HUES64 (cell line): ENCODE results near the gene ZNF462.

Source experiments
- H3K27ac ChIP-seq: 2 replicates; pipeline ENCODE4 v1.7.0; 2013; ENCODE audit warnings: low read depth, low read length, inconsistent platforms
- H3K27me3 ChIP-seq: 2 replicates; pipeline ENCODE4 v1.6.1; 2013; ENCODE audit warnings: mild to moderate bottlenecking, low read length; ENCODE audit not compliant: insufficient read depth
- H3K36me3 ChIP-seq: 2 replicates; pipeline ENCODE4 v1.6.1; 2013; ENCODE audit warnings: mild to moderate bottlenecking, low read length; ENCODE audit not compliant: insufficient read depth
- H3K4me1 ChIP-seq: 2 replicates; pipeline ENCODE4 v1.6.1; 2013; ENCODE audit warnings: mild to moderate bottlenecking, low read length, moderate library complexity; ENCODE audit not compliant: insufficient read depth
- H3K4me3 ChIP-seq: 2 replicates; pipeline ENCODE4 v1.5.1; 2013; ENCODE audit warnings: mild to moderate bottlenecking, low read length, moderate library complexity
- H3K9ac ChIP-seq: 2 replicates; pipeline ENCODE4 v1.6.1; 2013; ENCODE audit warnings: mild to moderate bottlenecking, low read depth, low read length
- H3K9me3 ChIP-seq: 2 replicates; pipeline ENCODE4 v1.6.1; 2013; ENCODE audit warnings: low read depth, low read length; ENCODE audit not compliant: insufficient read depth
- WGBS: fragments of 150-250, 120-280 bp; methylation state at CpG from one replicate; pipeline ENCODE4 v1.1.7; 2013; ENCODE audit warnings: missing lambda C conversion rate; 5-methylcytosine and 5-hydroxymethylcytosine counted together

ZNF462 gene

DNA sequence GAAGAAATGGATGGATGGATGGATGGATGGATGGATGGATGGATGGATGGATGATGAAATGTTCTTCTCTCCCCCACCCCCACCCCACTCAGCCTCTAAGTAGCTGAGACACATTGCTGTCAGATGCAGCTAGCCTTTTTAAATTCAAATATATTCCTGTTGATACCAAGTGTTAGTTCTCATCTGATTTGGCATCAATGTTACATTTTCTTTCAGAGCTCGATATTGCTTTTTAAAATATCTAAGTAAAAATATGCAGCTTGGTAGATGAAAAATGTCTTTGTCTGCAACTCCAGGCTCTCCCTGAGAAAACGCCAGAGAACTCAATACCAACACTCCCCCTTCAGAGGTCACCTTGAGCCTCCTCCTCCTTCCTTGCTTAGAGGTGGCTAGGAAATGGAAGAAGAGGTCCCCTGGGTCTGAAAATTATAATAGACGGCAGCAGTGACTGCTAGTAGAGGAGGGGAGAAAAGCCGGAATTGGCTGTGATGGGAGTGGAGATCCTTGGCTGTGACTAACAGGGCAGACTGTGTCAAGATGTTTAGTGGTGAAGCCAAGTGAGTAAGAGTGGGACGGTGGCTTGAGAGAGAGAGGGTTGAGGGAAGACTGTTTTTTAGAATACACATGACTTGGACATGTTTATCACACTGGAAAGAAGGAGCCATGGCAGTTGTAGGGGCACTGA, 156.0 kb downstream of the ZNF462 start:
- no peaks in the 10 kb centered on the region for H3K36me3 ChIP-seq
- H3K9ac ChIP-seq, result no peak overlapping the region
- H3K9me3 ChIP-seq, result no peaks in the 10 kb centered on the region
- 85% methylated on average over 4 of the region's 5 CpGs for WGBS
- H3K27me3 ChIP-seq, result no peaks in the 10 kb centered on the region
- no peak overlapping the region for H3K27ac ChIP-seq
- H3K4me3 ChIP-seq, result no peak overlapping the region
- peaks cover 14% of the 10 kb centered on the region for H3K4me1 ChIP-seq

DNA sequence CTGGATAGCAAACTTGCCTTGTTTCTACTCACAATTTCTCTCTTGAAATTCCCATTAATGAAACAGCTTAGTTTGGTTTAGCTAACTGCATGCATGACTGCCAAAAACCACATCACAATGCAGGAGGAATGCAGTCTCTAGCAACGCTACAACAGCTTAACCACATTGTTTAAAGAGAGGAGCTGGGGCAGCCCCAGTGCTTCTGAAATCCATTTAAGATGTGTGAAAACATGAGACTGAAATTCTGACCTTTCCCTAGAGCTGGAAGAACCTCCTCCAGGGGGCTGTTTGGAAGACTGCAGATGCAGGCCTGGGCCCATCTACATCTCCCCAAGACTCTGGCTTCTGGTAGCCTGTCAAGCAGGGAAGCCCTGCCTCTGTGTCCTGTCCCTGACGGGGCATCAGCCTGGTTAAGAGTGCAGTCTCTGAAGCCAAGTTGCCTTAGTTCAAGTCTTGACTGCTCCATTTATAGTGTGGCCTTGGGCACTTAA, 157.1 kb downstream of the ZNF462 start:
- H3K4me3 ChIP-seq, result no peak overlapping the region
- no peak overlapping the region for H3K9ac ChIP-seq
- H3K9me3 ChIP-seq, result no peaks in the 10 kb centered on the region
- WGBS, result 61% methylated on average over 2 of the region's 2 CpGs
- H3K27ac ChIP-seq, result no peak overlapping the region
- no peaks in the 10 kb centered on the region for H3K27me3 ChIP-seq
- H3K4me1 ChIP-seq, result peaks cover 14% of the 10 kb centered on the region
- no peaks in the 10 kb centered on the region for H3K36me3 ChIP-seq

DNA sequence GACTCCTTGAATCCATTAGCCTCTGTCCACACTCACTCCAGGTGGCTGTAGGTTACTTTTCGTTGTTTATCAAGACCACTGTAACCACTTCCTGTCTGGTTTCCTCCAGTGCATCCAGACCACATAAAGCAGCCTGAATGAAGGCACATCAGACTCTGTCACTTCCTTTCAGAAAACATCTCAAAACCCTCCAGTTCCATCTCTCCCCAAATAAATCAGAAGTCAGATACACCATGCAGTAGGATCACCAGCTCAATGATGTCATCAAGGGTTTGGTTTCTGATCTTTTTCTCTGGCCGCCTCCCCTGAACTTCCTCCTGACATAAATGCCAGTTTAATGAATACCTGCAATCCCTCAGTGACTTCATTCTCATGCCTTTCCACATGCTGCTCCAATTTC, 161.2 kb downstream of the ZNF462 start:
- WGBS, result 92% methylated on average over 2 of the region's 2 CpGs
- H3K27me3 ChIP-seq, result no peaks in the 10 kb centered on the region
- H3K27ac ChIP-seq, result no peak overlapping the region
- H3K9me3 ChIP-seq, result peaks cover 10% of the 10 kb centered on the region
- H3K9ac ChIP-seq, result no peak overlapping the region
- H3K4me1 ChIP-seq, result peaks cover 13% of the 10 kb centered on the region
- H3K4me3 ChIP-seq, result no peak overlapping the region
- H3K36me3 ChIP-seq, result no peaks in the 10 kb centered on the region

DNA sequence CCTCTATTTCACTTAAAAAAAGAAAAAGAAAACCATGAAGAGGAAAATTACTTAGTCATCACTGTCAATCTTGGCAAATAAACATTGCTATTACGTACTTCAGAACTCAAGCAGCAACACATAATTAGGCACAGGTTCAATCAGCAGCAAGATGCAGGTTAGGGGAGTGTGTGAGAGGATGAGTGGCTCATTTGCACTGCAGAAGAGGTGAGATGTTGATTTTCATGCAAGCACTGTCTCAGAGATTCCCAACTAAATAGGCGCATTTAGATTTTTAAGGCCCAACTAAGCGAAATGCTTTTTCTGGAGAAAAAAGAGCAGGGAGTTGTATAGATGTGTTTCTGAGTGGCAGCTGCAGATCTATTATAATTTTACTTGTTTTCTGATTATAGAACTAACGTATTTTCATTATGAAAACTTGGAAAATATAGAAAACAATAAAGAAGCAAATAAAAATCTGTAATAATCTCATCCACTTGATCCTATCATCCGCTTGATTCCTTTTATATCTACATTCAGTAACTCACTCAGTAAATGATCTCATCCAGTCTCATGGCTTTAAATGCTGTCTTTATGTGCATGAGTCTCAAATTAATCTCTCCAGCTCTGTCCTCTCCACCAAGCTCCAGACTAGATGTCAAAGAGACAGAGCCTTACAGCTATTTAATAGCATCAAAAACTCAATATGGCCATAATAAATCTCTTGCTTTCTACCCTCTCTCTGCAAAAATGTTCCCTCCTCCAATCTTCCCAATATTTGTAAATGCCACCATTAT, 162.5 kb downstream of the ZNF462 start:
- Histone ChIP-seq H3K9ac (no peak overlapping the region), H3K9me3 (peaks cover 10% of the 10 kb centered on the region), H3K36me3 (no peaks in the 10 kb centered on the region), H3K4me1 (peaks cover under 1% of the 10 kb centered on the region; the same call in 1 of the 2 replicates), H3K27ac (no peak overlapping the region), H3K4me3 (no peak overlapping the region), H3K27me3 (no peaks in the 10 kb centered on the region)
- WGBS, result 90% methylated on average over 4 of the region's 5 CpGs

DNA sequence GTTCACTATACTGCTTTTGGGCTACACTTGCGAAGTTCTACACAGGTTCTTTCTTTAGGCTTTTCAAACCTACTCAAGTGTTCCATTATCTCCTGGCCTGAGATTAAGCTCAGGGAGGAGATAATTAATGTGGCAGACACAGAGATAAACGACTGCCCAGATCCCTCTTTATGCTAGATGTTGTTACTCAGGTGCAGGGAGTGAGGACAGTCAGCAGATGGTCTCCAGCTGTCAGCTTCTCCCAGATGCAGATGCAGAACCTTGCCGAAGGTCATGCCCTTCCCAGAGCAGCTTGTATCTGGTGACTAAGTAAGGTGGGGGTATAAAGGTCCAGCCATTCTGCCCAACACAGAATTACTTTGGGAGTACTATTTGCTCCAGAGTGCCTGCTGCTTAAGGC, 166.2 kb downstream of the ZNF462 start:
- no peak overlapping the region for H3K4me3 ChIP-seq
- H3K9me3 ChIP-seq, result peaks cover 10% of the 10 kb centered on the region
- no peaks in the 10 kb centered on the region for H3K27me3 ChIP-seq
- no peak overlapping the region for H3K27ac ChIP-seq
- no peak overlapping the region for H3K9ac ChIP-seq
- no peaks in the 10 kb centered on the region for H3K36me3 ChIP-seq
- H3K4me1 ChIP-seq, result no peaks in the 10 kb centered on the region
- WGBS, result 89% methylated on average over 3 of the region's 3 CpGs

DNA sequence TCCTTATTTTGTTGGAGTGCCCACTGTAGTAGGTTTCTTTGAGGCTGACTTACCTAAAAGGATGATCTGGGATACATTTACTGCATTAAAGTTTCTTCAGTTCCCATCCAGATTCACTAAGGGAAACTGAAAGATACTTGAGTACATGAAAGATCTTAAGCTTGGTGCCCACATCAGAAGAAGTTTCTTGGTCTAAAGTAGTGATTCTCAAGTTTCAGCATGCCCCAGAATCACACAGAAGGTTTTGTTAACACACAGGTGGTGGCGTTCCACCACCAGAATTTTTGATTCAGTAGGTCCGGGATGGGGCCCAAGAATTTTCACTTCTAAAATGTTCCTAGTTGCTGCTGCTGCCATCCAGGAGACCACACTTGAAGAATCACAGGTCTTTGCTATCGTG, 171.0 kb downstream of the ZNF462 start:
- no peaks in the 10 kb centered on the region for H3K27me3 ChIP-seq
- no peaks in the 10 kb centered on the region for H3K4me1 ChIP-seq
- H3K36me3 ChIP-seq, result no peaks in the 10 kb centered on the region
- H3K4me3 ChIP-seq, result no peak overlapping the region
- no peaks in the 10 kb centered on the region for H3K9me3 ChIP-seq
- no peak overlapping the region for H3K9ac ChIP-seq
- H3K27ac ChIP-seq, result no peak overlapping the region
- 92% methylated on average over 3 of the region's 3 CpGs for WGBS

DNA sequence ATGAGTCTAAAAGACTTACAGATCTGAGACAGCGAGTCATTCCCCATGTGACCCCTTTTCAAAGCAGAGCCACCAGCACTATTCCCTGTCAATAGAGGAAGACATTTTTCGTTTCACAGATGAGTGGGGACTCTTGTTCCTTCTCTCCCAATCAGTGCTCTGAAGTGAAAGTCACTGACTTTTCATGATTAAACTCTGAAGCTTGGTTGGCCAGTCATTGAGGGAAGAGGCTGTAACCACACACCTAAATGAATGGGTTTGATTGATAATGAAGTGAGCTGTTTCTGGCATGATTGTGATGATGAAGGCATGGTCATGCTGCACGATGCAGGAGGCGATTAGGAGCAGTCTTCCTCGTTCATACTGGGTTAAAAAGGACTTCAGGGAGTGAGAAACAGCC, 171.9 kb downstream of the ZNF462 start:
- no peak overlapping the region for H3K9ac ChIP-seq
- H3K4me3 ChIP-seq, result no peak overlapping the region
- H3K27ac ChIP-seq, result no peak overlapping the region
- no peaks in the 10 kb centered on the region for H3K27me3 ChIP-seq
- no peaks in the 10 kb centered on the region for H3K36me3 ChIP-seq
- H3K4me1 ChIP-seq, result no peaks in the 10 kb centered on the region
- 92% methylated on average over 5 of the region's 5 CpGs for WGBS
- no peaks in the 10 kb centered on the region for H3K9me3 ChIP-seq

DNA sequence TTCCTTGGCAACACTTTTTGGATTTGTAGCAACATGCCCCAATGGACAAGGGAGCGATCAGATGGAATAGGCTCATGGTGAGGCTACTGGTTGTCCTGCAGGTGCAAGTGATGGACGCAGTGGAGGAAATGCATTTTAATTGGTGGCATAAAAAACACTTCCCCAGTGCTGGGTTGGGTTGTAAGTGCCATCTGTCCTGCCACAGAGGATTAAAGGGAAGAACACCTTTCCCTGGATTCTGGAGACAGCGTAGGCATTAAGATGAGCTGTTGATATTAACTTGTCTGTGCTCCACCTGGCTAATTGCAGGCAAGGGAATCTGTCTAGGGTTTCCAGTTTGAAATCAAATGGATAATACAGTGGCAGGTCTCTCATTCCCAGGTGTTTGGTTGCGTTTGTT, 173.4 kb downstream of the ZNF462 start:
- Histone ChIP-seq H3K4me3 (no peak overlapping the region), H3K36me3 (no peaks in the 10 kb centered on the region), H3K27ac (no peak overlapping the region), H3K9ac (no peak overlapping the region), H3K4me1 (no peaks in the 10 kb centered on the region), H3K27me3 (no peaks in the 10 kb centered on the region), H3K9me3 (no peaks in the 10 kb centered on the region)
- 94% methylated on average over 4 of the region's 4 CpGs for WGBS

DNA sequence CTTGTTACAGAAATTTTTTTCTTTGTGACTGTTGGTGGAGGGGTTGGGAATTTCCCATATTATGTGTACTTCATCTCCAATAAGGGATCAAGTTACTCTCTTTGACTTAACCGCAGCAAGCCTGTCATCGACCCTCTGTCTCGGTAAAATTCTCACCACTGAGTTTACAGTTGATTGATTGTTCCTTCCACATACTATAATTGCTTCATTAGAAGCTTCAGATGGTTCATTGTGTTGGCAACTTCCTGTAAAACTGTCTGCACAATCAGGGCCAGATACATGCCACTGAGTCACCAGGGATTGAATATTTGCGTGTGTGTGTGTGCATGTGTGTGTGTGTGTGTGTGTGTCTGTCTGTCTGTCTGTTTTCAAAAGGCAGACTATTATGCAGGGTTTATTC, 176.6 kb downstream of the ZNF462 start:
- H3K4me3 ChIP-seq, result no peak overlapping the region
- no peak overlapping the region for H3K27ac ChIP-seq
- no peaks in the 10 kb centered on the region for H3K27me3 ChIP-seq
- no peak overlapping the region for H3K9ac ChIP-seq
- 80% methylated on average over 4 of the region's 4 CpGs for WGBS
- no peaks in the 10 kb centered on the region for H3K4me1 ChIP-seq
- H3K36me3 ChIP-seq, result no peaks in the 10 kb centered on the region
- H3K9me3 ChIP-seq, result no peaks in the 10 kb centered on the region

DNA sequence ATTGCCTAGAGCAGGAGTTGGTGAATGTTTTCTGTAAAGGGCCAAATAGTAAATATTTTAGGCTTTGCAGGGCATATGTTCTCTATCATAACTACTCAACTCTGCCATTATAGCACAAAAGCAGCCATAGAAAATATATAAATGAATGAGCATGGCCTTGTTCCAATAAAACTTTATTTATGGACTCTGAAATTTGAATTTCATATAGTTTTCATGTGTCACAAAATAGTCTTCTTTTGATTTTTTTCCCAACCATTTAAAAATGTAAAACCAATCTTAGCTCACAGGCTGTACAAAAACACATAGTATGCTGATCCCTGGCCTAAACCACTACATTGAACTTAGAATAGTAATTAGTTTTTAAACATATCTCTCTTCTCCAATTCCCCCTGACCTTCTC, 179.6 kb downstream of the ZNF462 start:
- H3K4me3 ChIP-seq, result no peak overlapping the region
- no peaks in the 10 kb centered on the region for H3K27me3 ChIP-seq
- H3K9ac ChIP-seq, result no peak overlapping the region
- H3K4me1 ChIP-seq, result no peaks in the 10 kb centered on the region; the same call in 1 of the 2 replicates
- H3K36me3 ChIP-seq, result no peaks in the 10 kb centered on the region
- H3K27ac ChIP-seq, result no peak overlapping the region
- no peaks in the 10 kb centered on the region for H3K9me3 ChIP-seq

DNA sequence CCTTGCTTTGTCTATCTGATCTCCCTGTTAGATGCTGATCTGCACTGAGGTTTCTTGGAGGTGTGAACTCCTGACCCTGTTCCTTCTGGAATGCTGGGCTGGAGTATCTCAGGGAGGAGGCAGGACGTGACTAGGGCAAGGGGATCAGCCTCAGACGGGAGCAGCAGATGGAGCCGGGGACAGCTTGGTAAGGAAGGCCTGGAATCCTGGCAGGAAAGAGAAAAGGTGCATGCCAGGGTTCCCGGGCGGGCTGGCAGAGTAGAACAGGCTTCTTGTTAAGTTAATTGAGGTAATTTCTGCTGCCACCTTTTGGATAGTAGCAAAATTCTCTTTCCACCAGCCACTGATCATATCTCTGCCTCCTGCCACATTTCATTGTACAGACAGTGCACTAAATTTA, 180.9 kb downstream of the ZNF462 start:
- WGBS, result 82% methylated on average over 5 of the region's 5 CpGs
- H3K9ac ChIP-seq, result no peak overlapping the region
- H3K4me1 ChIP-seq, result peaks cover 2% of the 10 kb centered on the region; the same call in 1 of the 2 replicates
- no peaks in the 10 kb centered on the region for H3K9me3 ChIP-seq
- no peaks in the 10 kb centered on the region for H3K36me3 ChIP-seq
- H3K27ac ChIP-seq, result no peak overlapping the region
- H3K4me3 ChIP-seq, result no peak overlapping the region
- H3K27me3 ChIP-seq, result no peaks in the 10 kb centered on the region
